Measurements from ENCODE around the gene TEKT3. TPM values are rescaled to one million over a fixed set of nuclear protein-coding genes. Genes with fewer than 3 reads are reported as not detected.
A peak's percentile ranks its signal among the peaks of the same experiment; 100 is the strongest.

Gene TEKT3
- total and polyA plus RNA-seq, 2 of the 4 experiments (the other 2 are of a cell fraction) = 0.15 TPM; not detected in 1

DNA sequence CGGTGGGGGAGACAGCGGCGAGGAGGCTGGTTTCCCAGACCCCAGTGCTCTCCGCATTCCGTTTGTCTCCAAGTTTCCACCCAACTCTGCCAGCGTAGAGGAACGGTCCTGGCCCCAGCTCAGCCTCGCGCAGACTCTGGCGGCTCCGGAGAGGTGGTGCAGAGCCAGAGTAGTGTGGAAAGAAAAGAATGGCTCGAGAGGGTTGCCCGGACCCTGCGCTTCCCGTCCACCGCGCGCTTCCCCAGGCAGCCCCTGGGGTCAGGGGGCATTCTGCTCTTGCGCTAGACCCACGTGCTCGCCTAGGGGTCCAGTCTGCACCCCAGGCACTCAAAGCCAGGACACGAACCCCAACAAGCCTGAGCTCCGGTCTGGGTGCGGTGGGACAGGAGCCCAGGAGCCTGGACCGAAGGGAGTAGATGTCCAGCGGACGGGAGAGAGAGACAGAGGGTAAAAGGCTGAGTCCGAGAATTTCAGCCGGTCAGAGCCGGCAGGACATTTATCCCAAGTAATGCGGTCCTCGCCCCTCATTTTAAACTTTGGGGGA is 80.1 kb downstream of the TEKT3 start:
- Histone ChIP-seq H2BK15ac (ENCODE audit: low read depth, low read length) (peak overlapping the region; percentile 74; the same call in 2 of the 3 replicates), H3K27ac (ENCODE audit: insufficient read depth, low read length) (peak overlapping the region; percentile 88), H4K20me1 (ENCODE audit: insufficient read depth, low read length) (peaks cover 33% of the 10 kb centered on the region; the same call in 1 of the 2 replicates), H3K9me3 (ENCODE audit: control insufficient read depth, insufficient read depth, low read length) (no peaks in the 10 kb centered on the region), H3K56ac (ENCODE audit: extremely low read depth, insufficient read depth, low read length) (peak overlapping the region; percentile 82), H4K5ac (ENCODE audit: low read depth, low read length) (peak overlapping the region; percentile 62), H3K9me1 (ENCODE audit: insufficient read depth, low read length) (peaks cover 12% of the 10 kb centered on the region; the same call in 1 of the 2 replicates), H3K4ac (ENCODE audit: low read depth, low read length) (peak overlapping the region; percentile 95), H3K36me3 (ENCODE audit: control insufficient read depth, insufficient read depth, low read length) (peaks cover 27% of the 10 kb centered on the region), H3K14ac (replicated peaks; ENCODE audit: low read depth, low read length) (peak overlapping the region; percentile 94), H3K4me1 (ENCODE audit: control insufficient read depth, insufficient read depth, low read length) (peaks cover 11% of the 10 kb centered on the region), H3K23ac (ENCODE audit: low read depth, low read length) (peak overlapping the region; percentile 95), H3K18ac (ENCODE audit: low read depth, low read length) (peak overlapping the region; percentile 79), H2AK5ac (ENCODE audit: low read depth, low read length) (peak overlapping the region; percentile 42), H2BK5ac (ENCODE audit: low read depth, low read length, poor library complexity, severe bottlenecking) (peak overlapping the region; percentile 42), H3K9ac (ENCODE audit: low read depth, low read length) (peak overlapping the region; percentile 98), H2BK120ac (ENCODE audit: low read depth, low read length) (peak overlapping the region; percentile 84), H4K8ac (ENCODE audit: low read depth in 2 of 2, low read length in 2 of 2) (peak overlapping the region; percentile 75 to 78), H3K4me2 (ENCODE audit: low read depth, low read length) (peak overlapping the region; percentile 78), H2BK20ac (ENCODE audit: low read depth, low read length) (peak overlapping the region; percentile 78), H3K4me3 (ENCODE audit: insufficient read depth, low read depth, low read length) (peak overlapping the region; percentile 76), H4K91ac (ENCODE audit: insufficient read depth, low read depth, low read length) (peak overlapping the region; percentile 95), H3K27me3 (ENCODE audit: control insufficient read depth, insufficient read depth, low read length) (peaks cover 19% of the 10 kb centered on the region), H2AFZ (replicated peaks; ENCODE audit: low read length, poor library complexity) (peak overlapping the region; percentile 94), H2AK9ac (replicated peaks; ENCODE audit: low read depth, low read length, poor library complexity) (peak overlapping the region; percentile 95), H3K79me1 (ENCODE audit: low read depth in 1 of 2, low read length in 2 of 2) (peaks cover 22 to 46% of the 10 kb centered on the region in 2 experiments)
- in situ Hi-C loops (cut with MboI; ENCODE audit: low sequenced_read_pairs) = loop anchor here (10.0 to 25.0 kb wide), 3 partner anchors 173 to 701 kb away; no protein-coding TSS in a partner anchor
- intact Hi-C loops (cut with micrococcal nuclease) = loop anchor here (2.0 to 10.0 kb wide), 2 partner anchors 83 to 737 kb away; partner anchors contain the start of genes TEKT3, TTC19 and ZSWIM7
- DNase-seq (peak; percentile 60), ATAC-seq (ENCODE audit: low read depth) (peak; percentile 19)
- dilution Hi-C loops (cut with HindIII; ENCODE audit: low sequenced_read_pairs, unreplicated experiment) = no loop called here
- WGBS, 2 experiments (ENCODE audit: extremely low coverage in 2 of 2, insufficient read length in 1 of 2) = 0% methylated on average over 11 of the region's 32 CpGs; no CpG with 5 or more reads in 1 of the 2 experiments
- ChIA-PET POLR2A (ENCODE audit: unreplicated experiment) (interaction anchor here (0.6 to 1.0 kb wide), 3 partner anchors 101 to 131 kb away, joined by 3 read pairs; no protein-coding TSS in a partner anchor), CTCF (interaction anchor here (0.6 to 2.5 kb wide), 4 partner anchors 26 to 241 kb away, joined by 3 to 9 read pairs (median 4); no protein-coding TSS in a partner anchor)
- no TSS peak for BruUV-seq (replicated peaks)
- no peak for TF ChIP-seq ELK1 (IDR thresholded peaks at IDR 0.05; ENCODE audit: borderline replicate concordance, low read depth, low read length)
- TF ChIP-seq FOS (IDR thresholded peaks at IDR 0.05; ENCODE audit: low read depth, low read length) = no peak
- TF ChIP-seq BHLHE40 (IDR thresholded peaks at IDR 0.05; ENCODE audit: low read depth, low read length) = no peak
- no peak for TF ChIP-seq RCOR1 (IDR thresholded peaks at IDR 0.05; ENCODE audit: insufficient replicate concordance, low read length)
- TF ChIP-seq MXI1 (IDR thresholded peaks at IDR 0.05; ENCODE audit: borderline replicate concordance, low read depth, low read length) = 0 out of 2 replicates have a peak, but pooled peaks have one; percentile 40
- no peak for TF ChIP-seq CHD1 (IDR thresholded peaks at IDR 0.05; ENCODE audit: low read depth, low read length)
- TF ChIP-seq RAD21 (IDR thresholded peaks at IDR 0.05; ENCODE audit: low read length) = peak; percentile 40
- TF ChIP-seq MAFK (IDR thresholded peaks at IDR 0.05; ENCODE audit: low read depth, low read length) = no peak
- TF ChIP-seq SMC3 (IDR thresholded peaks at IDR 0.05; ENCODE audit: low read depth, low read length) = no peak
- peak; percentile 24; the same call in 1 of the 2 replicates for TF ChIP-seq CTCF (conservative IDR thresholded peaks at IDR 0.05; ENCODE audit: low read depth, low read length)
- TF ChIP-seq POLR2A (IDR thresholded peaks at IDR 0.05; ENCODE audit: low read depth, low read length) = peak; percentile 38; the same call in 1 of the 2 replicates
- no peak for TF ChIP-seq RFX5 (IDR thresholded peaks at IDR 0.05; ENCODE audit: low read depth, low read length)
